MM.1S (cell line): ENCODE measurements around the gene DNAI4.
A peak's percentile ranks its signal among the peaks of the same experiment; 100 is the strongest.
"Not testable (repeated sequence)": the region's sequence is repeated elsewhere in the genome, so short reads cannot be mapped to it uniquely, and the experiment has no call there.

ENCODE experiments used
- DNase-seq: peaks from one replicate; pipeline ENCODE4 v3.0.0-alpha.2; 2015
- H2AFZ ChIP-seq: fragments of 300-600 bp; sonication (generic); 2 replicates; pipeline ENCODE4 v1.6.0; 2016; ENCODE audit warnings: antibody characterized with exemption, low read length
- H3F3A ChIP-seq: fragments of 300-600 bp; sonication (generic); 2 replicates; pipeline ENCODE4 v1.6.1; 2016; ENCODE audit warnings: mild to moderate bottlenecking, antibody characterized with exemption, low read length, moderate library complexity, mixed read lengths; ENCODE audit not compliant: insufficient read depth
- H3K27ac ChIP-seq: fragments of 300-600 bp; sonication (generic); 2 replicates; pipeline ENCODE4 v1.5.1; 2016; ENCODE audit warnings: mild to moderate bottlenecking, low read length
- H3K27me3 ChIP-seq: fragments of 300-600 bp; sonication (generic); replicated peaks from 2 replicates; pipeline ENCODE4 v1.6.0; 2016; ENCODE audit warnings: low read length; ENCODE audit not compliant: insufficient read depth
- H3K36me3 ChIP-seq: fragments of 300-600 bp; sonication (generic); replicated peaks from 2 replicates; pipeline ENCODE4 v1.6.1; 2016; ENCODE audit warnings: mild to moderate bottlenecking, low read length, mixed read lengths; ENCODE audit not compliant: insufficient read depth
- H3K4me1 ChIP-seq: fragments of 300-600 bp; sonication (generic); 2 replicates; pipeline ENCODE4 v1.6.1; 2016; ENCODE audit warnings: low read length, mixed read lengths
- H3K4me2 ChIP-seq: fragments of 300-600 bp; sonication (generic); 2 replicates; pipeline ENCODE4 v1.6.0; 2016; ENCODE audit warnings: low read depth, low read length
- H3K4me3 ChIP-seq: fragments of 300-600 bp; sonication (generic); 2 replicates; pipeline ENCODE4 v1.5.1; 2016; ENCODE audit warnings: low read length, mixed read lengths
- H3K79me2 ChIP-seq: fragments of 300-600 bp; sonication (generic); 2 replicates; pipeline ENCODE4 v1.6.1; 2016; ENCODE audit warnings: mixed run types, low read length, mixed read lengths
- H3K9ac ChIP-seq: fragments of 300-600 bp; sonication (generic); 2 replicates; pipeline ENCODE4 v1.6.1; 2016; ENCODE audit warnings: low read length, mixed read lengths
- H3K9me2 ChIP-seq: fragments of 300-600 bp; sonication (generic); replicated peaks from 2 replicates; pipeline ENCODE4 v1.6.1; 2016; ENCODE audit warnings: mild to moderate bottlenecking, low read length, mixed read lengths; ENCODE audit not compliant: insufficient read depth
- H3K9me3 ChIP-seq: fragments of 300-600 bp; sonication (generic); replicated peaks from 2 replicates; pipeline ENCODE4 v1.6.1; 2016; ENCODE audit warnings: mild to moderate bottlenecking, low read length, mixed read lengths; ENCODE audit not compliant: insufficient read depth
- H4K20me1 ChIP-seq: fragments of 300-600 bp; sonication (generic); 2 replicates; pipeline ENCODE4 v1.6.1; 2016; ENCODE audit warnings: mild to moderate bottlenecking, low read length, moderate library complexity, mixed read lengths; ENCODE audit not compliant: insufficient read depth
- CTCF ChIP-seq: fragments of 300-600 bp; sonication (generic); IDR thresholded peaks from 2 replicates; pipeline ENCODE4 v1.5.1; 2016; ENCODE audit warnings: antibody characterized with exemption, low read length, mixed read lengths
- EZH2 ChIP-seq: fragments of 300-600 bp; sonication (generic); optimal IDR thresholded peaks from 2 replicates; pipeline ENCODE3; 2017; ENCODE audit warnings: low read depth, mild to moderate bottlenecking, antibody characterized with exemption, low read length, mixed read lengths
- EZH2phosphoT487 ChIP-seq: fragments of 300-600 bp; sonication (generic); IDR thresholded peaks from 2 replicates; pipeline ENCODE4 v1.6.1; 2018; ENCODE audit warnings: antibody characterized with exemption, low read length

The DNAI4 gene

GRCh38 chr1:66791621-66792610, 132.7 kb downstream of the DNAI4 start:
- H4K20me1 ChIP-seq = no peaks in the 10 kb centered on the region
- no peak for TF ChIP-seq EZH2

GRCh38 chr1:66788231-66788939, 136.3 kb downstream of the DNAI4 start:
- H2AFZ ChIP-seq = no peak overlapping the region

More at GRCh38 chr1:66791621-66792610, 132.7 kb downstream of the DNAI4 start:
- 0 out of 2 replicates have a peak, but pooled peaks cover 3% of the 10 kb centered on the region for H3K4me1 ChIP-seq
- H3K27ac ChIP-seq = no peak overlapping the region
- no peaks in the 10 kb centered on the region for H3F3A ChIP-seq
- no peak overlapping the region for H3K9ac ChIP-seq
- no peaks in the 10 kb centered on the region for H3K36me3 ChIP-seq
- no peak for DNase-seq
- H3K9me3 ChIP-seq = no peaks in the 10 kb centered on the region
- H3K9me2 ChIP-seq = no peaks in the 10 kb centered on the region
- no peak overlapping the region for H3K4me2 ChIP-seq
- H3K4me3 ChIP-seq = no peak overlapping the region
- no peaks in the 10 kb centered on the region for H3K79me2 ChIP-seq
- H2AFZ ChIP-seq = no peak overlapping the region
- H3K27me3 ChIP-seq = no peaks in the 10 kb centered on the region

GRCh38 chr1:66787641-66788040, 137.0 kb downstream of the DNAI4 start:
- Histone ChIP-seq H3K36me3 (no peaks in the 10 kb centered on the region), H3K27ac (no peak overlapping the region), H3K79me2 (no peaks in the 10 kb centered on the region), H3K4me1 (0 out of 2 replicates have a peak, but pooled peaks cover 3% of the 10 kb centered on the region), H4K20me1 (no peaks in the 10 kb centered on the region), H2AFZ (no peak overlapping the region), H3K4me3 (no peak overlapping the region), H3K27me3 (no peaks in the 10 kb centered on the region), H3K9me3 (no peaks in the 10 kb centered on the region), H3K9ac (no peak overlapping the region), H3F3A (no peaks in the 10 kb centered on the region), H3K4me2 (no peak overlapping the region), H3K9me2 (no peaks in the 10 kb centered on the region)
- no peak for TF ChIP-seq EZH2phosphoT487
- TF ChIP-seq EZH2 = no peak
- DNase-seq = no peak

More at GRCh38 chr1:66788231-66788939, 136.3 kb downstream of the DNAI4 start:
- H3K4me2 ChIP-seq = no peak overlapping the region
- no peak overlapping the region for H3K9ac ChIP-seq
- H3K27ac ChIP-seq = no peak overlapping the region
- no peaks in the 10 kb centered on the region for H3K36me3 ChIP-seq
- H4K20me1 ChIP-seq = no peaks in the 10 kb centered on the region
- peak; percentile 53 for DNase-seq
- H3K27me3 ChIP-seq = no peaks in the 10 kb centered on the region
- H3K4me1 ChIP-seq = 0 out of 2 replicates have a peak, but pooled peaks cover 3% of the 10 kb centered on the region
- no peak overlapping the region for H3K4me3 ChIP-seq
- H3K9me3 ChIP-seq = no peaks in the 10 kb centered on the region
- H3K79me2 ChIP-seq = no peaks in the 10 kb centered on the region
- no peaks in the 10 kb centered on the region for H3K9me2 ChIP-seq
- no peaks in the 10 kb centered on the region for H3F3A ChIP-seq
- TF ChIP-seq EZH2phosphoT487 (no peak), EZH2 (no peak), CTCF (no peak)

GRCh38 chr1:66785800-66786199, 138.9 kb downstream of the DNAI4 start:
- DNase-seq, H2AFZ ChIP-seq: not testable (repeated sequence)

More at GRCh38 chr1:66785800-66786199, 138.9 kb downstream of the DNAI4 start:
- H4K20me1 ChIP-seq, H3K36me3 ChIP-seq, H3K4me1 ChIP-seq, H3K79me2 ChIP-seq, H3K4me3 ChIP-seq, H3K4me2 ChIP-seq, H3K27ac ChIP-seq, H3K9me2 ChIP-seq, H3F3A ChIP-seq, H3K9ac ChIP-seq, H3K9me3 ChIP-seq, H3K27me3 ChIP-seq: not testable (repeated sequence)
